CD4-positive, alpha-beta T cell treated with Interleukin-17A for 1 hour (primary cell): ENCODE measurements around the gene C16orf74.

ENCODE experiments used
- DNase-seq: peaks from one replicate; pipeline ENCODE4 v3.0.0-alpha.2; 2020

Gene C16orf74

GRCh38 chr16:85750827-85751697, at the start of gene C16orf74:
Gene C16orf74, minus strand, starts transcription at chr16:85751096. Its CDS starts 15,879 bp downstream, at chr16:85735217.
- no peak for DNase-seq

GRCh38 chr16:85800321-85800669, 49.4 kb upstream of the C16orf74 start:
- no peak for DNase-seq

- peak; percentile 93 for DNase-seq
Measured at GRCh38 chr16:85799497-85800320, 48.8 kb upstream of the C16orf74 start, which contains the start of the genes COX4I1 and EMC8. Gene COX4I1, plus strand, starts transcription at chr16:85799695. Its CDS starts 1,511 bp downstream, at chr16:85801206. Gene EMC8, minus strand, starts transcription at chr16:85799544. Its CDS starts 249 bp downstream, at chr16:85799295.

- peak; percentile 35 for DNase-seq
Measured at GRCh38 chr16:85798901-85799496, 48.1 kb upstream of the C16orf74 start.

- no peak for DNase-seq
Measured at GRCh38 chr16:85798283-85798776, 47.4 kb upstream of the C16orf74 start.

- no peak for DNase-seq
Measured at GRCh38 chr16:85796599-85796998, 45.7 kb upstream of the C16orf74 start.

GRCh38 chr16:85796152-85796551, 45.3 kb upstream of the C16orf74 start:
- no peak for DNase-seq

GRCh38 chr16:85794696-85795095, 43.8 kb upstream of the C16orf74 start:
- DNase-seq: no peak

- no peak for DNase-seq
Measured at GRCh38 chr16:85793662-85794298, 42.9 kb upstream of the C16orf74 start.

GRCh38 chr16:85789773-85790172, 38.9 kb upstream of the C16orf74 start:
- no peak for DNase-seq

- no peak for DNase-seq
Measured at GRCh38 chr16:85788819-85789218, 37.9 kb upstream of the C16orf74 start.

- DNase-seq: no peak
Measured at GRCh38 chr16:85785927-85786326, 35.0 kb upstream of the C16orf74 start.

- no peak for DNase-seq
Measured at GRCh38 chr16:85784813-85785212, 33.9 kb upstream of the C16orf74 start.

GRCh38 chr16:85783441-85783840, 32.5 kb upstream of the C16orf74 start:
- no peak for DNase-seq

GRCh38 chr16:85782451-85782850, 31.6 kb upstream of the C16orf74 start:
- DNase-seq: no peak

GRCh38 chr16:85781695-85782370, 30.9 kb upstream of the C16orf74 start:
- DNase-seq: no peak

GRCh38 chr16:85781156-85781555, 30.3 kb upstream of the C16orf74 start:
- no peak for DNase-seq

GRCh38 chr16:85780281-85780680, 29.4 kb upstream of the C16orf74 start:
- no peak for DNase-seq

- DNase-seq: no peak
Measured at GRCh38 chr16:85778873-85779272, 28.0 kb upstream of the C16orf74 start.

- no peak for DNase-seq
Measured at GRCh38 chr16:85777583-85778310, 26.9 kb upstream of the C16orf74 start.

- DNase-seq: no peak
Measured at GRCh38 chr16:85774811-85775210, 23.9 kb upstream of the C16orf74 start.
